ENCODE results near the gene EFHD2.

The EFHD2 gene

DNA sequence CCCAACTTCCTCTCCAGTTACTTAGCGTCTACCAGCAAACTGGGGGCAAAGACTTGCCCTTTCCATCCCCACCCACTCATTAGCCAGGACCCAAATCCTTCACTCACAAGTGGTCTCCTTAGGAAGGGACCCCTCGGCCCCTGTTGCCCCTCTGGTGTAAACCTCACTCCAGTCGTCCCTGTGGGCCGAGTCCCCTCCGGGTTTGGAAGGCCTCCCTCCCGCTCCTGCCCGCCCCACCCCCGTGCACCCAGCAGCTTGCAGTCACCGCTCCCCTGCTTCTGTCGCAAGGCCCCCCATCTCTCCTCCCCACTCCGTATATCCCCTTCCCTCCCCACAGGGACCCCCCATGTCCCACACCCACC lies 1.2 kb downstream of the EFHD2 start:
- POLR2A ChIA-PET: interaction anchor here (0.5 kb wide), 1 partner anchor 820 kb away, joined by 3 read pairs; no protein-coding TSS in a partner anchor

DNA sequence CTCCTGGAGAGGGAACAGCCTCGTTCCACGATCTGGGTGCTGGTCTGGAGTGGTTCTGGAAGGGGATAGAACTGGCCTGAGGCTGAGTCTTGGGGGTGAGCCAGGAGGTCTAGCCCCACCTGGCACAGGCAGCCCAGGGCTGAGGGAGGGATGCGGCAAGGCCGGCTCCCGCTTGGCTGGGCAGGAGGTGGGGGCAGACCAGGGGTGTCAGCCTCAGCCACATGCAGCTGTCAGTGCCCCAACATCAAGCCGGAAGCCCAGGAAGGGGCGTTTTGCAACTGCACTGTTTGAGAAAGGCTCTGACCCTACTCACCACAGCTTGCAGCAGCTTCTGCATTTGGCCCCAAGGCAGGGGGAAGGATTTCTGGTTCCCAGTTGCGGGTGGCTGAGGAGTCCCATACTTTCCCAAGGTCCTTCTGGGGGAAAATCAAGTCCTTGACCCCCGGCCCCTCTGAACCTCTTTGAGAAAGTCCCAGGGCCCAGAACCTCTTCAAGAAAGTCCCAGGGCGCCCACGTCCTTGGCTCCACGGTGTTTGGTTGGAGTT lies 2.0 kb downstream of the EFHD2 start:
- CTCF ChIA-PET: interaction anchor here (0.6 to 1.8 kb wide), 3 partner anchors 20 to 141 kb away, joined by 3 to 7 read pairs (median 7); no protein-coding TSS in a partner anchor
- Histone ChIP-seq H3K4me1 (ENCODE audit: control insufficient read depth, insufficient read depth, low read length) (peaks cover 3% of the 10 kb centered on the region; the same call in 1 of the 2 replicates), H3K36me3 (ENCODE audit: control insufficient read depth in 2 of 2, insufficient read depth in 1 of 2, low read length in 2 of 2) (peaks cover 0 to 20% of the 10 kb centered on the region in 2 experiments; a peak in 1 of 3 replicates), H3K4me3 (ENCODE audit: low read depth, low read length) (no peak overlapping the region), H3K9me3 (ENCODE audit: control insufficient read depth, insufficient read depth, low read depth, low read length) (no peaks in the 10 kb centered on the region), H3K27ac (ENCODE audit: extremely low read depth, low read depth, low read length) (no peak overlapping the region)
- POLR2A ChIA-PET: interaction anchor here (1.6 kb wide), 1 partner anchor 10 kb away, joined by 4 read pairs; no protein-coding TSS in a partner anchor
- TF ChIP-seq ZNF426 (tag by site-specific recombination; IDR thresholded peaks at IDR 0.05): no peak
- no peak for TF ChIP-seq GLI2 (tag by site-specific recombination; IDR thresholded peaks at IDR 0.05; ENCODE audit: borderline replicate concordance, low read depth)
- TF ChIP-seq MZF1 (tag by site-specific recombination; IDR thresholded peaks at IDR 0.05; ENCODE audit: borderline replicate concordance): no peak
- TF ChIP-seq ZBTB20 (tag by site-specific recombination; IDR thresholded peaks at IDR 0.05): peak; percentile 15; the same call in 1 of the 2 replicates
- peak; percentile 68 for TF ChIP-seq GLIS2 (tag by site-specific recombination; IDR thresholded peaks at IDR 0.05)
- TF ChIP-seq ZNF600 (tag by site-specific recombination; IDR thresholded peaks at IDR 0.05): peak; percentile 89
- TF ChIP-seq GLIS1 (tag by site-specific recombination; IDR thresholded peaks at IDR 0.05): peak; percentile 74
- TF ChIP-seq ZSCAN23 (tag by site-specific recombination; IDR thresholded peaks at IDR 0.05): no peak
- TF ChIP-seq ZFP69B (tag by site-specific recombination; IDR thresholded peaks at IDR 0.05): no peak
- TF ChIP-seq ATF2 (tag by site-specific recombination; IDR thresholded peaks at IDR 0.05; ENCODE audit: low read depth): no peak

More for the DNA sequence above, 1.2 kb downstream of the EFHD2 start:
- H3K4me3 ChIP-seq (ENCODE audit: low read depth, low read length): peak overlapping the region; percentile 72
- no peak overlapping the region for H3K27ac ChIP-seq (ENCODE audit: extremely low read depth, low read depth, low read length)
- H3K9me3 ChIP-seq (ENCODE audit: control insufficient read depth, insufficient read depth, low read depth, low read length): no peaks in the 10 kb centered on the region
- peaks cover 3% of the 10 kb centered on the region; the same call in 1 of the 2 replicates for H3K4me1 ChIP-seq (ENCODE audit: control insufficient read depth, insufficient read depth, low read length)
- no peak for TF ChIP-seq ZNF549 (tag by site-specific recombination; IDR thresholded peaks at IDR 0.05)
- TF ChIP-seq ZNF132 (tag by site-specific recombination; IDR thresholded peaks at IDR 0.05; ENCODE audit: borderline replicate concordance): no peak
- TF ChIP-seq ZNF776 (tag by site-specific recombination; IDR thresholded peaks at IDR 0.05; ENCODE audit: borderline replicate concordance): no peak
- TF ChIP-seq, protein P1, sequence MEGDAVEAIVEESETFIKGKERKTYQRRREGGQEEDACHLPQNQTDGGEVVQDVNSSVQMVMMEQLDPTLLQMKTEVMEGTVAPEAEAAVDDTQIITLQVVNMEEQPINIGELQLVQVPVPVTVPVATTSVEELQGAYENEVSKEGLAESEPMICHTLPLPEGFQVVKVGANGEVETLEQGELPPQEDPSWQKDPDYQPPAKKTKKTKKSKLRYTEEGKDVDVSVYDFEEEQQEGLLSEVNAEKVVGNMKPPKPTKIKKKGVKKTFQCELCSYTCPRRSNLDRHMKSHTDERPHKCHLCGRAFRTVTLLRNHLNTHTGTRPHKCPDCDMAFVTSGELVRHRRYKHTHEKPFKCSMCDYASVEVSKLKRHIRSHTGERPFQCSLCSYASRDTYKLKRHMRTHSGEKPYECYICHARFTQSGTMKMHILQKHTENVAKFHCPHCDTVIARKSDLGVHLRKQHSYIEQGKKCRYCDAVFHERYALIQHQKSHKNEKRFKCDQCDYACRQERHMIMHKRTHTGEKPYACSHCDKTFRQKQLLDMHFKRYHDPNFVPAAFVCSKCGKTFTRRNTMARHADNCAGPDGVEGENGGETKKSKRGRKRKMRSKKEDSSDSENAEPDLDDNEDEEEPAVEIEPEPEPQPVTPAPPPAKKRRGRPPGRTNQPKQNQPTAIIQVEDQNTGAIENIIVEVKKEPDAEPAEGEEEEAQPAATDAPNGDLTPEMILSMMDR (tag by site-specific recombination; IDR thresholded peaks at IDR 0.05): no peak
- no peak for TF ChIP-seq ZNF280C (tag by site-specific recombination; IDR thresholded peaks at IDR 0.05)
- TF ChIP-seq ZNF791 (tag by site-specific recombination; IDR thresholded peaks at IDR 0.05): no peak
- no peak for TF ChIP-seq ZNF660 (tag by site-specific recombination; IDR thresholded peaks at IDR 0.05)
- no peak for TF ChIP-seq TCF7L2 (IDR thresholded peaks at IDR 0.05; ENCODE audit: borderline replicate concordance, low read depth, low read length)
- TF ChIP-seq, protein P2, sequence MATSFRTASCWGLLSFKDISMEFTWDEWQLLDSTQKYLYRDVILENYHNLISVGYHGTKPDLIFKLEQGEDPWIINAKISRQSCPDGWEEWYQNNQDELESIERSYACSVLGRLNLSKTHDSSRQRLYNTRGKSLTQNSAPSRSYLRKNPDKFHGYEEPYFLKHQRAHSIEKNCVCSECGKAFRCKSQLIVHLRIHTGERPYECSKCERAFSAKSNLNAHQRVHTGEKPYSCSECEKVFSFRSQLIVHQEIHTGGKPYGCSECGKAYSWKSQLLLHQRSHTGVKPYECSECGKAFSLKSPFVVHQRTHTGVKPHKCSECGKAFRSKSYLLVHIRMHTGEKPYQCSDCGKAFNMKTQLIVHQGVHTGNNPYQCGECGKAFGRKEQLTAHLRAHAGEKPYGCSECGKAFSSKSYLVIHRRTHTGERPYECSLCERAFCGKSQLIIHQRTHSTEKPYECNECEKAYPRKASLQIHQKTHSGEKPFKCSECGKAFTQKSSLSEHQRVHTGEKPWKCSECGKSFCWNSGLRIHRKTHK (tag by site-specific recombination; IDR thresholded peaks at IDR 0.05): no peak
- no peak for TF ChIP-seq PRDM1 (tag by site-specific recombination; IDR thresholded peaks at IDR 0.05)
- TF ChIP-seq ZNF140 (tag by site-specific recombination; IDR thresholded peaks at IDR 0.05): no peak
- no peak for TF ChIP-seq ZNF521 (tag by site-specific recombination; IDR thresholded peaks at IDR 0.05)
- TF ChIP-seq OSR2 (tag by site-specific recombination; IDR thresholded peaks at IDR 0.05): no peak
- TF ChIP-seq ZFP69B (tag by site-specific recombination; IDR thresholded peaks at IDR 0.05): no peak
- 0 out of 2 replicates have a peak, but pooled peaks have one; percentile 7 for TF ChIP-seq ZFHX2 (tag by site-specific recombination; conservative IDR thresholded peaks at IDR 0.05)
- no peak for TF ChIP-seq PRDM6 (tag by site-specific recombination; IDR thresholded peaks at IDR 0.05)
- no peak for TF ChIP-seq REPIN1 (tag by site-specific recombination; IDR thresholded peaks at IDR 0.05; ENCODE audit: low read depth)
- TF ChIP-seq GLIS2 (tag by site-specific recombination; IDR thresholded peaks at IDR 0.05): 0 out of 2 replicates have a peak, but pooled peaks have one; percentile 10
- H3K36me3 ChIP-seq (ENCODE audit: control insufficient read depth in 2 of 2, insufficient read depth in 1 of 2, low read length in 2 of 2): peaks cover 0 to 20% of the 10 kb centered on the region in 2 experiments; a peak in 1 of 3 replicates
- CTCF ChIA-PET: interaction anchor here (0.5 to 1.8 kb wide), 2 partner anchors 87 to 257 kb away, joined by 3 to 7 read pairs; no protein-coding TSS in a partner anchor

All from HEK293 (cell line).